GM18861 (cell line): ENCODE measurements around the gene PROCA1.

Experiments
- ATAC-seq: cut with Tn5 transposase; IDR thresholded peaks from one replicate; pipeline ENCODE4 v1.9.1; 2021; ENCODE audit not compliant: unreplicated experiment

The PROCA1 gene

GRCh38 chr17:28710861-28711722 is 596 bp downstream of the PROCA1 start:
- peak; percentile 63 for ATAC-seq

- ATAC-seq: no peak
Observed at GRCh38 chr17:28707339-28707720, 4.4 kb downstream of the PROCA1 start.

DNA sequence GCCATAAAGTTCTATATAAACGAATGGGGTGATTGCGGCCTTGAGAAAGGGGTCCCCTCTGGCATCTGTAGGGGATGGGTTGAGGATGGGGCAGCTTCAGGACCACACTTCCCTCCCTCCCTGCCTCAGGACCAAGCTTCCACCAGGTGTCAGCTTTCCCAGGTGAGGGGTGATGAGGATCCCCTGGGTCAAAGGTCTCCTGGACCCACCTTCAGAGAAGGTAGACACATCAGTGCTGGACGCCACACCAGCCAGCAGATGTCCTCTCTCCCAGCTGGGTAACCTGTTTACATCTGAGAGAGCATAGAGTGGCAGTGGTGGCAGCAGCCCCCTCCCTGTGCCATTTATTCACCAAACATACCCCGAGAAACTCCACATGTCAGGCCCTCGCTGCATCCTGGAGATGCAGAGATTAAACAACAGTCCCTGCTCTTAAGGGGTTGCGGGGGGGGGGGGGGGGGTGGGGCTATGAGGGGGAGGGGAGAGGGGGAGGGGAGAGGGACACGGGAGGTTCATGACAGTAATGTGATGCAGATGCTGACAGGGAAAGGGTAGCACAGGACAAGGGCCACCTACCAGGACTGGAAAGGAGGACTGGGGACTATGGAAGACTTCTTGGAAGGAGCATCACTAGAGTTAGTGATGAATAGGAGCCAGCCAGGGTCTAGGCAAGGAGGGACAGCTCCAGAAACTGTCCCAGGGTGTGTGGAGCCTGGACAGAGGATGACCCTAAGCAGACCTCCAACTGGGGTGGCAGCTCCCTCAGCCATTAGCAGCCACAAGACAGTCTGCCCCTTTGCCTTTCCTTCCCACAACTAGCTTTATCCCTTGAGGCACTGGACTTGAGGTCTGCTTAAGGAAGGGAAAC is 5.0 kb downstream of the PROCA1 start:
- no peak for ATAC-seq

DNA sequence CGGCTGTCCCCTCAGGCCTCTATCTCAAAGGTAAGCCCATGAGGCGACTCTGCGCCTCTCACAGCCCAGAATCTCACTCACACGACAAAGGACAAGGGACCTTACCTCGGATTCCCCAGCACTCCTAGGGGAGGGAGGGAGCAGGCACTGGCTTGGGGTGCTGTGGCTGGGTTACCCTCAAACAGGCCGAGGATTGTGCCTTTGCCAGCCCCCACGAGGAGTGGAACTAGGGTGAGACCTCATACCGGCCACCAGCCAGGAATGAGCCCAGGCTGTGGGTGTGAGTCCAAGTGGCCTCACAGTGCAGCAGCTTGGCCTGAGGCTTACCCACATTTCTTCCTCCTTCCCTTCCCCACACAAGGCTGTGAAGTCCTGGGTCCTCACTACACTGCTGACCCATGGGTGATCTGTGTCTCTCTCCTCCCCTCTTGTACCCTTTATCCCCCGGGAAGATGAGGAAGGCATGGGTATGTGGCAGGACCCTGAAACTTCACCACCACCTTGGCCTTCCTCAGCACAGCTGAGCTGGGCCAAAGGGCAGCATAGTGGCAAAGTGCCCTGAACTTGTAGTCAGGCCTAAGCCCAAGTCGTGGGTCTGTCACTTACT is 5.9 kb downstream of the PROCA1 start:
- ATAC-seq: no peak

GRCh38 chr17:28705074-28705659 is 6.5 kb downstream of the PROCA1 start:
- no peak for ATAC-seq

- ATAC-seq: no peak
Observed at GRCh38 chr17:28704219-28704858, 7.3 kb downstream of the PROCA1 start.

DNA sequence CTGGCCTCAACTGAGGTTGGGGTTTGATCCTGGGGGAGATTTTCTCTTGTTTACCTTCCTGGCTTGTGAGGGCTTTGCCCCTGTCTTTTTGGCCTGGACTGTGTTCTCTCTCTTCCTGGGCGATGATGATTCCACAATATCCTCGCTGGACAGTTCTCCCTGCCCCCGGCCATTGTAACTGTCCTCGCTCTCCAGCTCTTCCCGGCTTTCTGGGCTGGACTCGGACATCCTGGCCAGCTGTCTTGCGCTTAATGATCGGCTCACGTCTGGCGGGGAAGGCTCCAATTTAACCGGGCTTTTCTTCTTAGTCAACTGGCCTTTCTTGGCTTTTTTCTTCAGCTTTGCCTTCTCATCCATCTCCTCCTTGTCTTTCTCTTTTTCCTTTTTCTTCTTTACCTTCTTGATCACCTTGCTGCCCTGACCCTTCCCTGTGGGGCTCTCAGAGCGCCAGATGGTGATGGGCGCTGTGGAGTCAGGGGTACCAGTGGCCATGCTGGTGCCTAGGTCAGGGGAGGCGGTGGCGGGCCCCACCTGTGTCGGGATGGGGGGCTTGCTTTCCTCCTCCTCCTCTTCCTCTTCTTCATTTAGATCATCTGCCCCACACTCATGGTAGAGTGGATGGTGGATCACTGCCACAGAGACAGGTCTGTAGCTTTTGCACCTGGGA is 8.0 kb downstream of the PROCA1 start:
- ATAC-seq: no peak

GRCh38 chr17:28702752-28703150 is 8.9 kb downstream of the PROCA1 start:
- ATAC-seq: no peak

DNA sequence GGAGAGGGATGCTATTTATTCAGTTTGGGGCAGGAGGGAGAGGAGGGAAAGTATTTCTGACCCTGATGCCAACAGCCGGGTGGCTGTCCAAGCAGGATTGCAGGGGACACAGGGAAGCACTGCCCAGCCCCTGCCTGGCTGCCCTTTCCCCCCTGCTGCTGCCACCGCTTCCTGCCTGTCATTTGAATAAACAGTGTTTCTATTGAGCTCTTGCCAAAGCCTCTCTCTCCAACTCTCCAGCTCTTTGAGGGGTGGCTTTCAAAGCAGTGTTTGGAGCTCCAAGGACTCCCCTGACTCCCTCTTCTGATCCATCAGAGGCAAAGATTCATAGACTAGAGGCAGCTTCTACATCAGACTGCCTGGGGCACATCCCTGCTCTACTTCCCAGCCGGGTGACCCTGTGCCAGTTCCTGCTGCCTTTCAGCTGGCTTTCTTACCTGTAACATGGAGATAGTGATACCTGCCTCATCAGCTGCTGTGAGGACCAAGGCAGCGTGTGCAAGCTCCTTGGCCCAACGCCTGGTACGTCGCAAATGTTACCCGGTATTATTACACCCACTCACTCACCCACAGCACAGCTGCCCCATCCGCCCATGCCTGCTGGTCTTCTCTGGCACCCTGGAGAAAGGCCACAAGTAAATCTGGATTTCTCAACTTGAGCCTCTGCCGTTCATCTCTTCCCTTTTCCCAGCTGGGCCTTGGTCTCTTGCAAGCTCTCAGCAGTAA is 9.5 kb downstream of the PROCA1 start:
- no peak for ATAC-seq

- ATAC-seq: no peak
Observed at GRCh38 chr17:28700830-28701492, 10.7 kb downstream of the PROCA1 start.

GRCh38 chr17:28700278-28700677 is 11.4 kb downstream of the PROCA1 start:
- ATAC-seq: no peak

DNA sequence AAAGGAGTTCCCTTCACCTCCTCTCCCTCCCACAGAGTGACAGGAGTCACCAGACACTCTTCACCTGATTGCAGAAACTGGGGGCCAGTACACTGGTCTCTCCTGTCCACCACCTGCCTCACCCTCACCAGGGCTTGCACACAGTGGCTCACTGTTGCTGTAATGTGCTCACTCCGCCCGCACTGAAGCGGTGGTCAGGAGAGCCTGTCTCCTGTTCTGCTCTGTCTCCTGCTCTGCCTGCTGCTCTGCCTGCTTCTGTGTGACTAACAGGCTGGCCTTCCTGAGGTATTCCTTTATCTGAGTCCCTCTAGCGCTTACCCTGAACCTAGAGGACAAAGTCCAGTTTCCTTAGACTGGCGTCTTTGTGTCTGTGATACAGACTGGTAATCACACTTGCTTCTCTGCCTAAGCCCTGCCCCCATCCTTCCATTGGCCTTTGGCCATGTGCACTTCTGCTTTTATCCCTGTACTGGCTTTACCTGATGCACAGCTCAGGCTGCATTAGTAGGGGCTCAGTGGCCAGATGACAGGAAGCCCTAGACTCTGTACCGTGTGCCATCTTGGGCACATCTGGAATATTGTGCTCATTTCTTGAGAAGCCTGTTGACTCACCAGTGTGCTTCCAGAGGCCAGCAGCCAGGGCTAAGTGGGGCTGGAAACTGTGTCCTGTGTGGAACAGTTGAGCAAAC is 13.3 kb downstream of the PROCA1 start:
- no peak for ATAC-seq

DNA sequence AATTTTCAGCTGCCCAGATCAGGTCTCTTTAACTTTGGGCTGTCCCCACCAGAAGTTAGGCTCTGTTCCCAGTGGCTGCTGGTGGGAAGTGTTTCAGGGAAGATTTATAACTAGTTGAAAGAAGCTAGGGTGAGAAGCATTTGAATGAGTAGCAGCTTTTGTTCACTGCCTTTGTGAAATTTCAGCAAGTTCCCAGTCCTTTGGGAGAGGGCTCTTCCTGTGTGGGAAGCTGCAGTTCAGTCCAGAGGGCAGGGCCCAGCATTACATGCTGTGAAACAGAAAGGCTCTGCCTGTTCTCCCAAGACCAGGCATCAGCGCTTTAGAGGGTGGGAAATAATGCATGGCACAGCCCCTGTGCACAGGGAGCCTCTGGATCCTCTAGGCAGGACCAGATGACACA is 17.8 kb downstream of the PROCA1 start:
- ATAC-seq: no peak

DNA sequence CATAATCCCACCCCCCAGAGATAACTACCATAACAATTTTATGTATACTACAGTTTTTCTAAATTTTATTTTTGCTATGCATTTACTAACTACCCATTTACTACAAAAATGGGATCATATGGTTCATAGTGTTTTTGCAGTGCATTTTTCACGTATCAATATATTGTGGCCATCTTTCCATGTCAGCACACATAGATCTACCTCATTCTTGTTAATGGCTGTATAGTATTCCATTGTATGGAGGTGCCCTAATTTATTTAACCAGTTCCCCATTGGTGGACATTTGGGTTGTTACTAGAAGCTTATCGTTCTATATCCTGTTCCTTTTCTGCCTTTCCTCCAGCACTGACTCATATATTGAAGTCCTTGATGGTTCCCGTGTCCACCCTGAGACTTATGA is 22.7 kb downstream of the PROCA1 start:
- no peak for ATAC-seq

- no peak for ATAC-seq
Observed at GRCh38 chr17:28688481-28688880, 23.2 kb downstream of the PROCA1 start.

DNA sequence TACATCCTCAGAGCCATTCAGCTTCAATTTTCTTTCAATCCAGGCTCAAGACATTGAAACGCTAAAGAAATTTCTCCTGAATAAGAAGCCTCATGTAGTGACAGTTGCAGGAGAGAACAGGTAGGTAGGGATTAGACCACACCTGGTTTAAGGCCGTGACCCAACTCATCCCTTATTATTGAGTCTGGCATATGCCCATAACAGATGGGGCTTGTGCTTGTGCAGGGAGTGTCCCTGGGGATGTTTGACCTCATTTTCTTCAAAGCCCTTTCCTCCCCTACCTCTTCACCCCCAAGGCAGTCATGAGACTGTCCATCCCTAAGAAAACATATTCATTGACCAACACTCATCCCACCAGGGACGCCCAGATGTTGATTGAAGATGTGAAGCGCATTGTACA is 25.4 kb downstream of the PROCA1 start:
- no peak for ATAC-seq

DNA sequence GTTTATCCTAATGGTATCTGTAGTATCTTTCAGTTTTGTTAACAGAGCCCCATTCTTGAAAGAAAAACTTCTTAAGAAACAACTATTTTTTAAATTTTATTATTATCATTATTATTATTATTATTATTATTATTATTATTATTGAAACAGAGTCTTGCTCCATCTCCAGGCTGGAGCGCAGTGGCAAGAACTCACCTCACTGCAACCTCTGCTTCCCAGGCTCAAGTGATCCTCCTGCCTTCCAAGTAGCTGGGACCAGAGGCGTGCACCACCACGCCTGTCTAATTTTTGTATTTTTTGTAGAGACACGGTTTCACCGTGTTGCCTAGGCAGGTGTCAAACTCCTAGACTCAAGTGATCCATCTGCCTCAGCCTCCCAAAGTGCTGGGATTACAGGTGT is 26.3 kb downstream of the PROCA1 start:
- no peak for ATAC-seq

DNA sequence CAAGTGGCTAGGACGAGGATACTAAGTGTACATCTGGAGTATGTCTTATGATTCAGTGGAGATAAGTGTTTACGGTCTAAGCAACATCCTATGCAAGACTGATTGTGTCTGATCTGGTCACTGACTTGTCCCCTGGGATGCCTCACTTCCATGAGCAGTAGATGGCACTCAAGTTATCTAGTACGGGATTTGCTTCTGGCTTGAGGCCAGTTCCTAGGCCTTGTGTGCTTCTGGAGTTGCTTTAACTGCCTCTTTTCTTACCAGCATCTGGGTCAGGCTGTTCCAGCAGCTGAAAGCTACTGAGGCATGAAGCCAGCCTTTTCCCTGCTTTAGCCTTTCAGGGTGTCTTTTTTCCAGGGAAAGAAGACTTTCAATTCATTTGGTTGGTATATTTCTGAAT is 26.7 kb downstream of the PROCA1 start:
- ATAC-seq: no peak

GRCh38 chr17:28682655-28683054 is 29.0 kb downstream of the PROCA1 start:
- ATAC-seq: no peak
